Stimulated activated CD8-positive, alpha-beta memory T cell treated with anti-CD3 and anti-CD28 coated beads, Interleukin-12 subunit alpha, Interleukin-12 subunit beta, amount 100 ng/mL, for 4 hours (primary cell): Measurements from ENCODE around the gene ZNF362.
"Not testable (repeated sequence)": the region's sequence is repeated elsewhere in the genome, so short reads cannot be mapped to it uniquely, and the experiment has no call there.

Source experiments
- DNase-seq: peaks from one replicate; pipeline ENCODE4 v3.0.0-alpha.2; 2020; ENCODE audit warnings: low read depth

Gene ZNF362

GRCh38 chr1:33306653-33307493, 50.6 kb downstream of the ZNF362 start:
- DNase-seq, result no peak

DNA sequence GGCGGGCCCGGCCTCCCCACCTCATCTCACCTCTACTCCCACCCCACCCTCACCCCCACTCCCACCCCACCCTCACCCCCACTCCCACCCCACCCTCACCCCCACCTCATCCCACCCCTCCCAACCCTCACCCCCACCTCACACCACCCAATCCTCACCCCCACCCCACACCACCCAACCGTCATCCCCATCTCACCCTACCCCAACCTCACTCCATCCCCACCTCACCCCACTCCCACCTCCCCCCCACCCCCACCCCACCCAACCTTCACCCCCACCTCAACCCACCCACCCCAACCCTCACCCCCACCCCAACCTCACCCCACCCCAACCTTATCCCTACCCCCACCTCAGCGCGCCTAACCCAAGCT, 51.2 kb downstream of the ZNF362 start:
- DNase-seq, result no peak

GRCh38 chr1:33309351-33309750, 53.1 kb downstream of the ZNF362 start:
- DNase-seq, result not testable (repeated sequence)

GRCh38 chr1:33310702-33311101, 54.4 kb downstream of the ZNF362 start:
- DNase-seq, result no peak

DNA sequence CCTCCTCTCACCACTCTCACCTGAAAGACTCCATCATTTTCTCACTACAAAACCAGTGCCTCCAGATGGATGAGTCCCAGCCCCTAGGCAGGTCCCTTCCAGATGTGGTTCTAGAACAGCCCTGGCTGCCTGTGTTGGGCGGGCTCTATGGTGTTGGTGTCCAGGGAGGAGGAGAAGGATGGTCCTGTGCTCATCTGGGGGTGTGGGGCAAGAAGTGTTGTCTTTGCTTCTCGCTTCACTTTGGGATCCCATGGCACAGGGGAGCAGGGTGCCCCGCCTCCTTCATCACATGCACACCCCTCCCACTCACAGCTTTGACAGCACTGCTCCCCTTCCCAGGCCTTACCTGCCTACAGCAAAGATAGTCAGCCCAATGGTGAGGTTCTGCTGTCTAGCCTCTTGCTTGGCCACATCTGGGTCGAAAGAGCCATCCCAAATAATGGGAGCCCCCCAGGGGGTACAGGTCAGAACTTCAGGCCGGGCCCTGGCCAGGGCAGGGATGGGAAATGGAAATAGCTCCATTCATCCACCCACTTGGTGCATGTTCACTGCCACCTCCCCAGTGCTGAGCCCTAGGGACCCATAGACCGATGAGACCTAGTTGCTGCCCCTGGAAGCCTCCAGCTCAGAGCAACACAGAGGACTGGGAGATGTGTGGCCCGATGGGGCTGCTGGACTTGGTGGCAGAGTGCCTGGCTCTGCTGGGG, 55.6 kb downstream of the ZNF362 start:
- DNase-seq, result no peak

GRCh38 chr1:33312413-33312749, 56.1 kb downstream of the ZNF362 start:
- DNase-seq, result no peak

DNA sequence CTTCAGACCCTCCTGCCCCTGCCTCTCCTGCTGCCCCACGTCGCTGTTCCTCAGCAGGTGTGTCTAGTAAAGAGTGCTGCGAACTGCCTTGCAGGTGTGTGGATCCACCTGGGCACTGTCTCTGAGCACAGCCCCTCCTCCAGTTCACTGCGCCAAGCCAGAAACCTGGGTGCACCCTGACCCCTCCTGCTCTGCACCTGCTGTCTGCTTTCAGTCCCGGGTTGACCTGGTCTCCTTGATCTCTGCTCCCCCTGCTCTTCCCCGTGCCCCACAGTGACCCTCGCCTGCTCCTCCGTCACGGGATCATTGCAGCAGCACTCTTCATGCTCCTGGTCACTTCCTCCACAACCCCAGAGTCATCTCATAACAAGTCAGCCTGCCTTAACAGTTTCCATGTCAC, 58.1 kb downstream of the ZNF362 start:
- DNase-seq, result no peak

DNA sequence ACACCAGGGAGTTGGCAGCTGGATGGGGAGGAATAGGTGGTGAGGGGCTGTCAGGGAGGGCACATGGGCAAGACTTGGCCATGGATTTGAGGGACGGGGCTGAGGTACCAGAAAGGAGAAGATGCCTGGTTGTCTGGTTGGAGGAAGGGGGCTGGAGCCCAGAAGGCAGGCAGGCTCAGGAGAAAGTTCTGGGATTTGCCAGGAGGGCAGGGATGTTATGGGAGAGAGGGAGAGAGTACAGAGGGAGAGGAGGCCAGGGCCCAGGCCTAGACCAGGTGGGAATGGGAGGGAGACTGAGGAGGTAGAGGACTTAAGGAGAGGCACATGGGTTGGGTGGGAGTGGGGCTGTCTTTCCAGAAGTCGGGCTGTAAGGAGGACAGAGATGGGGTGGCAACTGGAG, 60.3 kb downstream of the ZNF362 start:
- DNase-seq, result no peak

- DNase-seq, result no peak
Measured at GRCh38 chr1:33317354-33317753, 61.1 kb downstream of the ZNF362 start.

GRCh38 chr1:33317946-33318345, 61.7 kb downstream of the ZNF362 start:
- no peak for DNase-seq

GRCh38 chr1:33319186-33319948, 63.1 kb downstream of the ZNF362 start:
- no peak for DNase-seq

DNA sequence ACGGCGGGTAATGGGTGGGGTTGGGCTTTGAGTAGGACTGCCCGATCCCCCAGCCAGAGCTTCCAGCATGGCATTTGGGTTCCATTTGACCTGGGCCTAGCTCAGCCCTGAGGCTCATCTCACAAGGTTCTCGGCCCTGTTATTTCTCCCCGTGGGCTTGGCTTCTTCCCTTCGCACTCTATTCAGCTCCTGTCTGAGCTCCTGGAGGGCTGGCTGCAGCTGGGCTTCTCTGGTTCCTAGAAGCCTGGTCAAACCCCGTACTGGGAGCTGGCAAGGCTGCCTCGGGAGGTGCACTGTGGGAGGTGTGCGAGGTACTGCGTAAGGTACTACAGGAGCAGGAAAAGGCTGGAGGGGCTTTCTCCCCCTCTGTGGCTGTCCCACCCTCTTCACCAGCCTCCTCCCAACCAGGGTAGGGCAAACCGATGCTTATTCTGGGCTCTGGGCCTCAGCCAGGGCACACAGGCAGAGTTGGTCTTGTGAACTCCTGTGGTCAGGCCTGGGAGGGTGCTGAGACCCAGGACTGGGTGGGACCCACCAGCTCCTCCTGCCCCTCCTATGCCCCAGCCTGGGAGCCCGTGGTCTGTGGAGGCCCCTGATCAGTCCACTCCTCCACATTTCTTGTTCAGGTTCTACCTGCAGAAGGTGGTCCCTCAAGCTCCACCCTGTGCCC, 63.8 kb downstream of the ZNF362 start:
- DNase-seq, result no peak

DNA sequence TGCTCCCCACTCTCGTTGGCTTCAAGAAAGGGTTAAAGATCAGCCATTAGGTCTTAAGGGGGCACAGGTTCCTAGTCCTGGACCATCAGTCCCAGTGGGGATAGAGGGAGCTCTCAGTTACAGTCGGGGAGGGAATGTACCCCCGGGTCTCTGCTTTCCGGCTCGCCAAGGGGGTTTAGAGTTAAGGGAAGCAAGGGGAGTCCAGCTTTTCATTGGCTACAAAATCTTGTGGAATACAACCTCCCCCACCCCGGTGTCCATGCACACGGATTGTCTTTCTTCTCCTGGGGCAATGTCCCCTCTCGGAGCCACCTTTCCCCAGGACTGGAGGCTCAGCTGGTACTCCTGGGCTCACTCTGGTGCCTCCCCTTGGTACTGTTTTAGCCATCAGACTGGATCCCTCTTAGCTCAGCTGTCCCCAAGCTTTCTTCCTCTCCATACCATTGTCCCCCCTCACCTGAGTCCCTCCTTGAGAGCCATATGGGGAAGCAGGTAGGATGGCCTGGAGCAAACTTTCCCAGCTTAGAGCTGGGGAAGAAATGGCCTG, 64.4 kb downstream of the ZNF362 start, which contains the start of gene A3GALT2:
Gene A3GALT2 (minus strand): TSS at position 480 of the 547 bp plus-strand sequence. CDS start 0 bp downstream, at position 480.
- no peak for DNase-seq

- DNase-seq, result no peak
Measured at GRCh38 chr1:33321178-33321577, 64.9 kb downstream of the ZNF362 start.

DNA sequence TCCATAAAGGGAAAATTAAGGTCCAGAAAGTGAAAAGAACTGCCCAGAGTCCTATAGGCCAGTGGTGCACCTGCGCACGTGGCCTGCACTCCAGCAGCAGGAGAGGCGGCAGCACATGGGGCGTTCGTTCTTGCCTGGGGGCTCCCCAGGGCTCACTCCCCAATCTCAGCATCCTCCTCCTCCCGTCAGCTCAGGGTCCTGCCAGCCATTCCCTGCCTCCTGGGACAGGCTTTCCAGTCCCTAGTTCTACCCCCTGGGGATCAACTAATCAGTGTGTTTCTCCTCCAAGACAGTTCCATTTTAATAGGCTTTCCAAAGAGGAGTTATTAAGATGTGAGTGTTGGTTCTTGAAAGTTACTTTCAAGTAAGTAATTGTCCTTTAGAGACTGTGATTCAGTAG, 65.8 kb downstream of the ZNF362 start:
- DNase-seq, result no peak

GRCh38 chr1:33322870-33323585, 66.7 kb downstream of the ZNF362 start:
- no peak for DNase-seq

DNA sequence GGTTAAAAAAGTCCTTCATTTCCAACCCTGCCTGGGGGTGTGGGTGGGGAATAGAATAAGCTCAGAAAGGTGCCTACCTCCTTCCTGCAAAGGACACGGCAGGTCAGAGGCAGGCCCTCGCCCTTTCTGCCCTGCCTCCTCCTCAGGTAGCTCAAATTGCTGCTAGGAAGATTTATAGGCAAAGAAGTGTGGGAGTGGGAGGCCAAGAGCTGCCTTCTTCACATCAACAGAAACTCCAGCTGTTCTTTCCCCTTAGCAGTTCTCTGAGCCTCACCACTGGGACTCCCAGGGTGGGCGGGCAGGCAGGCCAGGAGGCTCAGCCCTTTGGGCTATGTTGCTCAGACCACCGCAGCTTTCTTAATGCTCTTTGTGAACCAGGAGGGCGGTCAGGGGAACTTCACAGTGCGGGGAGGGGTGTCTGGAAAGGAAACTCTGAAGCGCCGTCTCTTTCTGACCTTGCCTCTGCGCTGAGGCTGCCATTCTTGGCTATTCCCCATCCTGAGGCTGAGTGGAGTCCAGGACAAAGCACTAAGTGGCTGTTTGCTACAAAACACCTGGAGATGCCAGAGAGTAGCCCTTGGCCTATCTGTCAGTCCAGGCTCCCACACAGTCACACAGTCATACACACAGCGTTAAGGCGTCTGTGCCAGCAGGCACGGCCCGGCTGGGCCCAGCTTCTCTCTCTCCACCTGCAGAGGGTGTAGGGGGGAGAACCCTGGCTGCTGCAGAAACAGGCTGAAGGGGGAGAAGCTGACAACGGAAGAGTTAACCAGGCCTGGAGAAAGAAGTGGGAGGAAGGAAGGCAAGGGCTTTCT, 67.6 kb downstream of the ZNF362 start:
- no peak for DNase-seq

DNA sequence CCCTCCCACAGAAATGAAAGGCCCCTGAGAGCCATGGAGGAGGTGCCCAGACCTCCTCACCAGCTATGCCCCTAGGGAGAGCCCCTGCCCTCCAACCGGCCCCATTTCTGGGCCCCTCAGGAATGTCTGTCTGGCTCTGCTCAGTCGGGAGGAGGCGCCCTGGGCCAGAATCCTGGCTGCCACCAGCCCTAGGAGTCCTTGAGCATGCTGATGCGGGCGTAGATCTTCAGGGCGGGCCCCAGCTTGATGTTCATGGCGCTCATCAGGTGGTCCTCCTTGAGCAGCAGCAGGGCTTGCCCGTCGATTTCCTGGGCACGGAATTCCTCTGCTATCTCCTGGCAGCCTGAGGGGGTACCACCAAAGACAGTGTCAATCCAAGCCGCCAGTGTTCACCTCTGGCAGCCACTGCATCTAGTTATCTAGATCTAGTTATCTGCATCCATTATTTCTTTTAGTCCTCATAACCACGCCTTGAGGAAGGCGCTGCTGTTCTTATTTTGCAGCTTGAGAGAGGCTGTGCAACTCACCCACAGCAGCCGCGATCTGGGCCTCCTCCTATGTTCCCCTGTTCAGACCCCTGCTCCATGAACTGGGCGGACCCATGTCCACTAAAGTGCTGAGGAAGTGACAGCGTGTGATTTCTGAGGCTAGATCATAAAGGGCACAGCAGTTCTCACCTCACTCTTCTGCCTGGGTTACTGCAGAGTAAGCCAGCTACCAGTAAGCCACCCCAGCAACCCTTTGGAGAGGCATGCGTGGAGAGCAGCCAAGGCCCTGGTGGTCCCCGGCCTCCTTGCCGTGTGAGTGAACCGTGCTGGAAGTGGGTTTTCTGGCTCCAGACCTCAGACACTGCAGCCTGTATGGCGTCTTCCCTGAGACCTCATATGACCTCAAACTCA, 68.6 kb downstream of the ZNF362 start:
- DNase-seq, result no peak

DNA sequence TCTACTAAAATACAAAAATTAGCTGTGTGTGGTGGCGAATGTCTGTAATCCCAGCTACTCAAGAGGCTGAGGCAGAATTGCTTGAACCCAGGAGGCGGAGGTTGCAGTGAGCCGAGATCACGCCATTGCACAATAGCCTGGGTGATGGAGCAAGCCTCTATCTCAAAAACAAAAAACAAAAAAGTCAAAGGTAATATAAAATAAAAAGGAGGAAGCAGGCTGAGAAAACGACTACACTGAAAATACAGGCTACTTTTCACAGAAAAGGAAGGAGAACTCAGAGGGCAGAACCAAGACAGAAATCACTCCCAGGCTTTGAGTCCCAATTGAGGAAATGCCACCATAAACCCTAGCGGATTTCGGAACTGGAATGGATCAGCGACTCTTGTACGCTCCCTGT, 70.5 kb downstream of the ZNF362 start:
- no peak for DNase-seq
